Measurements from ENCODE around the gene FOCAD.
A peak's percentile ranks its signal among the peaks of the same experiment; 100 is the strongest.

Gene FOCAD

DNA sequence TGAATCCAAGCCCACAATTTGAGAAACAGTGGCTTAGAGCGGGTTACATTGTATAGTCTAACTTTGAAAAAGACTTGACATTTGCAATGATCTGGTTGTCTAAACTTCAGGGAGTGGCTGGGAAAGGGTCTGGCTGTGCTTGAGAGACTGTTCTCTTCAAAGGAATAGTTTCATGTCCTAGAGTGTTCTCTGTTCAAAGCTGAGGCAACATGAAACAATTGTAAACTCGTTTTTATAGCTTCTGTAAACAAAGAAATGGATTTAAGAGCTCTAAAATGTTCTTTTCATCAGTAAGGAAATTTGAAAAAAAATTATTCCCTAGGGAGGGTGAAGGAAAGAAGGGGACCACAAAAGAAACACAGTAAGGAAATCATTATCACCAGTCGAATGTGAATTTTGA, 41.6 kb downstream of the FOCAD start:
- H3K4me2 ChIP-seq (ENCODE audit: low read depth, low read length, poor library complexity, severe bottlenecking): peak overlapping the region; percentile 47
- H3K4me1 ChIP-seq (ENCODE audit: insufficient read depth, low read length, poor library complexity, severe bottlenecking): peaks cover 27% of the 10 kb centered on the region
- H3F3A ChIP-seq (ENCODE audit: low read depth): no peaks in the 10 kb centered on the region
- no peak for TF ChIP-seq CTCF (conservative IDR thresholded peaks at IDR 0.05; ENCODE audit: low read length)
- TF ChIP-seq EZH2phosphoT487 (IDR thresholded peaks at IDR 0.05; ENCODE audit: borderline replicate concordance): no peak
- no peaks in the 10 kb centered on the region for H4K20me1 ChIP-seq (ENCODE audit: insufficient read depth, low read length, poor library complexity, severe bottlenecking)
- peak overlapping the region; percentile 41 for H3K4me3 ChIP-seq (ENCODE audit: low read length, poor library complexity, severe bottlenecking)
- peaks cover 19% of the 10 kb centered on the region for H3K36me3 ChIP-seq (ENCODE audit: insufficient read depth, low read length)
- H3K9me3 ChIP-seq (ENCODE audit: insufficient read depth, low read depth, low read length): no peaks in the 10 kb centered on the region
- H3K9me2 ChIP-seq (replicated peaks; ENCODE audit: low read depth, low read length): no peaks in the 10 kb centered on the region
- no peaks in the 10 kb centered on the region for H3K27me3 ChIP-seq (ENCODE audit: insufficient read depth, low read length, poor library complexity, severe bottlenecking)
- peak overlapping the region; percentile 23 for H3K9ac ChIP-seq (ENCODE audit: low read depth, low read length, poor library complexity, severe bottlenecking)
- no peaks in the 10 kb centered on the region for H3K79me2 ChIP-seq (ENCODE audit: insufficient read depth, low read length)
- H2AFZ ChIP-seq (ENCODE audit: low read length): no peak overlapping the region

GRCh38 chr9:20726144-20726543, 42.1 kb downstream of the FOCAD start:
- TF ChIP-seq CTCF (conservative IDR thresholded peaks at IDR 0.05; ENCODE audit: low read length): no peak
- TF ChIP-seq EZH2phosphoT487 (IDR thresholded peaks at IDR 0.05; ENCODE audit: borderline replicate concordance): no peak
- no peaks in the 10 kb centered on the region for H3F3A ChIP-seq (ENCODE audit: low read depth)
- H3K9ac ChIP-seq (ENCODE audit: low read depth, low read length, poor library complexity, severe bottlenecking): peak overlapping the region; percentile 23
- H3K9me2 ChIP-seq (replicated peaks; ENCODE audit: low read depth, low read length): no peaks in the 10 kb centered on the region
- peaks cover 27% of the 10 kb centered on the region for H3K4me1 ChIP-seq (ENCODE audit: insufficient read depth, low read length, poor library complexity, severe bottlenecking)
- H3K4me2 ChIP-seq (ENCODE audit: low read depth, low read length, poor library complexity, severe bottlenecking): peak overlapping the region; percentile 47
- H3K9me3 ChIP-seq (ENCODE audit: insufficient read depth, low read depth, low read length): no peaks in the 10 kb centered on the region
- no peaks in the 10 kb centered on the region for H3K27me3 ChIP-seq (ENCODE audit: insufficient read depth, low read length, poor library complexity, severe bottlenecking)
- H4K20me1 ChIP-seq (ENCODE audit: insufficient read depth, low read length, poor library complexity, severe bottlenecking): no peaks in the 10 kb centered on the region
- no peak overlapping the region for H2AFZ ChIP-seq (ENCODE audit: low read length)
- H3K36me3 ChIP-seq (ENCODE audit: insufficient read depth, low read length): peaks cover 14% of the 10 kb centered on the region
- H3K4me3 ChIP-seq (ENCODE audit: low read length, poor library complexity, severe bottlenecking): peak overlapping the region; percentile 41
- no peaks in the 10 kb centered on the region for H3K79me2 ChIP-seq (ENCODE audit: insufficient read depth, low read length)

GRCh38 chr9:20728493-20729220, 44.6 kb downstream of the FOCAD start:
- Histone ChIP-seq H3K4me3 (ENCODE audit: low read length, poor library complexity, severe bottlenecking) (no peak overlapping the region), H3K36me3 (ENCODE audit: insufficient read depth, low read length) (peaks cover 13% of the 10 kb centered on the region), H3F3A (ENCODE audit: low read depth) (no peaks in the 10 kb centered on the region), H3K27me3 (ENCODE audit: insufficient read depth, low read length, poor library complexity, severe bottlenecking) (no peaks in the 10 kb centered on the region), H3K4me2 (ENCODE audit: low read depth, low read length, poor library complexity, severe bottlenecking) (no peak overlapping the region), H4K20me1 (ENCODE audit: insufficient read depth, low read length, poor library complexity, severe bottlenecking) (no peaks in the 10 kb centered on the region), H3K9ac (ENCODE audit: low read depth, low read length, poor library complexity, severe bottlenecking) (no peak overlapping the region), H3K9me2 (replicated peaks; ENCODE audit: low read depth, low read length) (no peaks in the 10 kb centered on the region), H3K4me1 (ENCODE audit: insufficient read depth, low read length, poor library complexity, severe bottlenecking) (peaks cover 36% of the 10 kb centered on the region), H3K9me3 (ENCODE audit: insufficient read depth, low read depth, low read length) (no peaks in the 10 kb centered on the region), H2AFZ (ENCODE audit: low read length) (no peak overlapping the region), H3K79me2 (ENCODE audit: insufficient read depth, low read length) (no peaks in the 10 kb centered on the region)
- TF ChIP-seq CTCF (conservative IDR thresholded peaks at IDR 0.05; ENCODE audit: low read length) (no peak), EZH2phosphoT487 (IDR thresholded peaks at IDR 0.05; ENCODE audit: borderline replicate concordance) (no peak)
